GM18499 (cell line): ENCODE results near the gene TRPC6.

Experiments used
- ATAC-seq: cut with Tn5 transposase; IDR thresholded peaks from one replicate; pipeline ENCODE4 v1.9.1; 2021; ENCODE audit warnings: moderate number of reproducible peaks; ENCODE audit not compliant: insufficient read depth, unreplicated experiment

The TRPC6 gene

GRCh38 chr11:101583251-101584128 lies at the start of gene TRPC6:
TSS of gene TRPC6 (minus strand) at chr11:101584007. CDS start at chr11:101583503, 504 bp downstream.
- no peak for ATAC-seq

GRCh38 chr11:101620026-101620425 lies 36.2 kb upstream of the TRPC6 start:
- no peak for ATAC-seq

DNA sequence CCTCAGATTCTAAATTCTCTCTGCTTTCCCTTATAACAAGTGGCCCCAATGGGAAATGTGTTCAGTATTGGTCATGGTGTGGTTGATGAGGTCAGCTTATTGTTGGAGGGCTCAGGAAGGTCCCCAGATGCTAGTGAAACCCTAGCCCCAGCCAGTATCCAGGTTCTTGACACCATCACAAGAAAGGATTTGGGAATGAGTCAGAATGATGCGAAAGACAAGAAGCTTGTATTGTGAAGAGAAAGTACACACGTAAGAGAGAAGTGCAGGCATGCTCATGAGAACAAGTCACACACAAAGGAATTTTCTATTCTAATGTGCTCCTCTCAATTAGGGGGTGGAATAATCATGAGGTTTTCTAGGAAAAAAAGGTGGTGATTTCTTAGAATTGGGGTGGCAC lies 34.9 kb upstream of the TRPC6 start:
- ATAC-seq: no peak

- ATAC-seq: no peak
Observed at GRCh38 chr11:101617735-101618332, 34.0 kb upstream of the TRPC6 start.

GRCh38 chr11:101612481-101612880 lies 28.7 kb upstream of the TRPC6 start:
- no peak for ATAC-seq

DNA sequence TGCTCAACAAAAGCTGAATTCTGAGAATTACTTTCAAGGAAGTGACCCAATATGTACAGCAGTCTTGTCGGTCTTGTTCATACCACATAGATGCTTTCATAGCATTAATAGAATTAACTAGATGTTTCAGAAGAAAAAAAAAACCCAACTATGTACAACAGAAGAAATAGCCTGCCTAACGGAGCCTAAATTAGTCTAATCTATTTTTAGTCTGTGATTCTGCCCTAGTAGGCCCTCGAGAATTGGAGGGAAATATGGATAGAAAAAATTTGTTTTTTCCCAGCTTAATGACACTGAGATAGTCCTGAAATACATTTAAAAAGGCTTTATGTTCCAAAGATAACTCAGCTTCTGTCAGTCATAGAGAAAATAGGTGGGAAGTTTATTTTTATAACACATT lies 17.1 kb upstream of the TRPC6 start:
- no peak for ATAC-seq

DNA sequence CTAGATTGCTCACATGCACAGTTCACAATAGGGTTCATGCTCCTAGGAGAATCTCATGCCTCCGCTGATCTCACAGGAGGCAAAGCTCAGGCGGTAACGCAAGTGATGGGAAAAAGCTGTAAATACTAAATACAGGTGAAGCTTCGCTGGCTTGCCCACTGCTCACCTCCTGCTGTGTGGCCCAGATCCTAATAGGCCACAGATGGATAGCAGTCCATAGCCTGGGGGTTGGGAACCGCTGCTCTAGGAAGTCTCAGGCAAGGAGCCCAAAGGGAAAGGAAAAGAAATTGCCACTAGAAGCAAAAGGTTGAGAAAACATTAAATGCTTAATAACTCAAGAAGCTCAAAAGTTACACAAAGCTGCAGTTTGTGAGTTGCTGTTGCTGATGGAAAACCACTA lies 3.2 kb upstream of the TRPC6 start:
- no peak for ATAC-seq

DNA sequence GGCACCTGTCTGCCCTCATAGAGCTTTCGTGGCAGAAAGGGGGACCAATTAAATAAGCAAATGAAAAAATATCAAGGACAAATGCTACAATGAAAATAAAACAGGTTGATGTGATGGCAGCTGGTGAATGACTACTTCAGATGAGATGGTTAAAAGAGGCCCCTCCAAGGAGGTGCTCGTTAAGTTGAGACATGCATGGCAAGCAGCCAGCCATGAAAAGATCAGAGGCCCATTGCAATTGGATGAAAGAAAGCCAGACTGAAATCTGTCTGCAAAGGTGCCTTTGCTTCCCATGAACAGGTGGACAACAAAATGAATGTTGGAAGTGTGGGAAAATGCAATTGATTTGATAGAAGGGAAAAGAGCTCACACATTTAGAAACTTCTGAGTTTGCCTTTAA lies 848 bp upstream of the TRPC6 start:
- ATAC-seq: no peak

DNA sequence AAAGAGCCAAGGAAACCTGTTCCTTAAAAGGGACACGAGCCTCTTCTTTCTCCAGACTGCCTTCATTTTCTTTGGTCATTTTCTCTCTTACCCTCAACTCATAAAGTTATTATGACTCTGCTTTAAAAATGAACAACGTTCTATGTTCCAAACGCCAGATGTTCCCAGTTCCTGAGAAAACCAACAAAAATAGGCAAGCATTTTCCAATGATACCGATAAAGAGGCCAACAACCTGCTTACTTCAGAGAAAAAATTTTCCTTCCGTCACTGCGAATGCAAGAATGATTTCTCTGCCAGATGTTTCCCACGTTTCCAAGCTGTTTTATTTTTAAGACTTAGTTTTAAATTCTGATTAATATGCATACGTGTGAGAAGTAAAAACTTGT lies 315 bp upstream of the TRPC6 start:
- no peak for ATAC-seq

GRCh38 chr11:101582989-101583250 lies 887 bp downstream of the TRPC6 start:
- no peak for ATAC-seq

- no peak for ATAC-seq
Observed at GRCh38 chr11:101582236-101582988, 1.4 kb downstream of the TRPC6 start.

DNA sequence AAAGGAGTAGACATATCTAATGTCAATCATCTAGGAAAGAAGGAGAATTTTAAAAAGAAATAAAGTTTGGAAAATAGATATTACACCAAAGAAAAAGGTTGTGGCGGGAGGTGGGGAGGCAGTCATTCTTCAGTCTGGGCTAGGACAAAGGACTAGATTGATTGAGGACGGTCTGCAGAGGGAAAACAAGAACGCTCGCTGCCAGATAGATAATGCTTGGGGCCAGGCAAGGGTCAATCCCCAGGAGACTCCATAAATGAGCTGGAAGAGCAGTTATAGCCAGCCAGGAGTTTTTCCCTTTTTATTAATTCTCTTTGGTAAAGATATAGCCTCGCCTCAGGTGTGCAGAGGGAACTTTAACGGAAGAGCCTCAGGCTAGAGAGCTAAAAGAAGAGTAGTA lies 6.3 kb downstream of the TRPC6 start:
- ATAC-seq: no peak

DNA sequence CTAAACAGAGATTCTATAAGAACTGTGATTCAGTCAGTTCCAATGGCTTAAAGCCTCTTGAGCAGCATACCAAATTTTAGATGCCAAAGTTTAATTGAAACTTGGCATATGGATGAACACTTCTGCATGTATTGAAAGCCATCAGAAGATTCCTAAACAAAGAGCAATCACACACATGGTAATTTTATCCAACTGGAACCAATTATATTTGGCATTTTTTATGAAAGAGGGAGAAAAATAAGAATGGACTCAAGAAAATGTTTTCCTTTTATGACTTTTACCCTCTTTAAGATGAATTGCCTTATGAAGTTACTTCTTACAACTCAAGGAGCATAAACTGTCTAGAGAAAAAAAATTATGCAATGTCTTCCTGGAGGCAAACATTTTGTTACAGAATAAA lies 7.4 kb downstream of the TRPC6 start:
- ATAC-seq: no peak

GRCh38 chr11:101574886-101575285 lies 8.9 kb downstream of the TRPC6 start:
- ATAC-seq: no peak

DNA sequence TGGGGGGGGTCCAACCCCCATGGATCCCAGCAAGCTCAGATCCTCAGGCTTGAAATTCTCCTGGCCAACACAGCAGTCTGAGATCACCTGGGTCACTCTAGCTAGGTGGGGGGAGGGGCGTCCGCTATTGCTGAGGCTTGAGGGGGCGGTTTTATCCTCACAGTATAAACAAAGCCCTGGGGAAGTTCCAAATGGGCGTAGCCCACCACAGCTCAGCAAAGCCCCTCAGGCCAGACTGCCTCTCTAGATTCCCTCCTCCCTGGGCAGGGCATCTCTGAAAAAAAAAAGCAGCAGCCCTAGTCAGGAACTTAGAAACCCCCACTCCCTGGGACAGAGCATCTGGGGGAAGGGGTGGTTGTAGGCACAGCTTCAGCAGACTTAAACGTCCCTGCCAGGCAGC lies 16.7 kb downstream of the TRPC6 start:
- ATAC-seq: no peak

- ATAC-seq: no peak
Observed at GRCh38 chr11:101566626-101567025, 17.2 kb downstream of the TRPC6 start.

DNA sequence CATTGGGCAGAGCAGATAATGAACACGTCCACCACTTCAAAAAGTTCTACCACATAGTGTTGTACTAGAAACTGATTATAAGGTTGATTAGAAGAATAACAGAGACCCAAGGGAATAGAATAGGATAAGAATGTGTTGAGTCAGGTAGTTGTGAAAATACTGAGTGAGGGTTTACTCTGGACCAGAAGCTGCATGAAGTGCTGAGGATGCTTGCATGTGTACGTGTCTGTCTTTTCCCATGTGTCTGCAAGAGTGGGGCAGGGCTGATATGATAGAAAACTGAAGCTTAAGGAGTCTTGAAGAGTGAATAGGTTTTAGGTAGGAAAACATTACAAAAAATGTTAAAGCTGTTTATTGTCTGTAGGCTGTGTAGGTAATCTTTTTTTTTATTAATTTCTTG lies 20.6 kb downstream of the TRPC6 start:
- no peak for ATAC-seq

DNA sequence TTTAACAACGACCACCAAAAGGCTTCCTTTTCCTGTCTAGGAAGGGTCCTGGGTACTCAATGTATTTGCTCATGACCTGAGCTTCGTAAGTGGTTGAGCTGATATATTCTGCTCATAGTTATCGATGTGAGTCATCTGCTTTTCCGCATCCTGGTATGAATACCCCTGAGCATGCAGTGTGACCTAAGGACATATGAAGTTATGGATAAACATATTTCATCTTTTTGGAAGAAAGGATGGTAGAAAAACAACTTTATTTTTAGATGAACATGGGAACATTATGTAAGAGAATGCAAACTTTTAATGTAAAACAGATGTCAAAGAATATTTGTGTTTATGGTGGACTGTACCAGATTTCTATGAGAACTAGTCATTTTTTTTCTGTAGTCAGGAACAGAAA lies 28.4 kb downstream of the TRPC6 start:
- ATAC-seq: no peak

DNA sequence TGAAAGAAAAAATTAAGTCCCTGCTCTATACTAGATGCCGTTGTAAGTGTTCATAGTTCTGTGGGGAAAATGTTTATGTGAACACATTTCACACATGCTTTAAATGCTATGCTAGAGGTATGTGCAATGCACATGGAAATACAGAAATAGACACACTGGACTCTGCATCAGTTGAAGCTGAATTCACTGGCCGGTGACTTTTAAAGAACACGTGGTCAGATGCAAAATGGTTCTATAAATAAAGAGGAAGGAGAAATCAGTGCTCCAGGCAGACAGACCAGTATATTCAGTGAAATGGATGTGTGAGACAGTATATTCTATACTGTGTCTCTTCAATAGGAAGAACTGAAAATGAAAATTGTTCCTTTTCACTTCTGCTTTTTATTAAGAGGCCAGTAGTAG lies 29.9 kb downstream of the TRPC6 start:
- peak; percentile 100 for ATAC-seq

- ATAC-seq: no peak
Observed at GRCh38 chr11:101552888-101553287, 30.9 kb downstream of the TRPC6 start.

- no peak for ATAC-seq
Observed at GRCh38 chr11:101528541-101528940, 55.3 kb downstream of the TRPC6 start.
